ENCODE data around the gene SCAMP5. TPM values are rescaled to one million over a fixed set of nuclear protein-coding genes. Genes with fewer than 3 reads are reported as not detected.
A peak's percentile ranks its signal among the peaks of the same experiment; 100 is the strongest.

Gene SCAMP5, protein sequence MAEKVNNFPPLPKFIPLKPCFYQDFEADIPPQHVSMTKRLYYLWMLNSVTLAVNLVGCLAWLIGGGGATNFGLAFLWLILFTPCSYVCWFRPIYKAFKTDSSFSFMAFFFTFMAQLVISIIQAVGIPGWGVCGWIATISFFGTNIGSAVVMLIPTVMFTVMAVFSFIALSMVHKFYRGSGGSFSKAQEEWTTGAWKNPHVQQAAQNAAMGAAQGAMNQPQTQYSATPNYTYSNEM
- total RNA-seq (2016; rRNA removed; fragmentation: Illumina TruSeq; extraction: Trizol) = 31.1 and 34.3 TPM in 2 replicates
- 18.1 and 20.2 TPM in 2 replicates for total RNA-seq (2016; cell fraction: cytosol; rRNA removed; fragmentation: Illumina TruSeq; extraction: Trizol; ENCODE audit: low read depth)
- total RNA-seq (2016; cell fraction: insoluble cytoplasmic fraction; rRNA removed; fragmentation: Illumina TruSeq; extraction: Trizol) = 28.9 and 30.0 TPM in 2 replicates
- 51.8 and 60.3 TPM in 2 replicates for total RNA-seq (2016; cell fraction: membrane; rRNA removed; fragmentation: Illumina TruSeq; extraction: Trizol)
- total RNA-seq (2016; cell fraction: nucleus; rRNA removed; fragmentation: Illumina TruSeq; extraction: Trizol) = 18.6 and 23.6 TPM in 2 replicates
- polyA plus RNA-seq (2011; rRNA removed) = 49.0 and 58.1 TPM in 2 replicates
- 46.5 and 47.4 TPM in 2 replicates for polyA plus RNA-seq (2011; cell fraction: cytosol; rRNA removed)
- 39.9 and 45.6 TPM in 2 replicates for polyA plus RNA-seq (2011; cell fraction: nucleus; rRNA removed)
- 23.3 and 23.6 TPM in 2 replicates for polyA plus RNA-seq (2012)
- 30.8 and 37.6 TPM in 2 replicates for polyA plus RNA-seq (2016; cell fraction: cytosol; fragmentation: Illumina TruSeq; extraction: Trizol; ENCODE audit: low read depth)
- 43.3 and 47.6 TPM in 2 replicates for polyA plus RNA-seq (2016; cell fraction: insoluble cytoplasmic fraction; fragmentation: Illumina TruSeq; extraction: Trizol; ENCODE audit: low read depth)
- 77.2 and 78.4 TPM in 2 replicates for polyA plus RNA-seq (2016; cell fraction: membrane; fragmentation: Illumina TruSeq; extraction: Trizol; ENCODE audit: low read depth)
- polyA plus RNA-seq (2016; cell fraction: nucleus; fragmentation: Illumina TruSeq; extraction: Trizol; ENCODE audit: insufficient read depth, low read depth) = 46.8 and 52.7 TPM in 2 replicates
- 10.5 and 79.6 TPM in 2 replicates for polyA minus RNA-seq (2011; rRNA and poly(A)+ RNA removed; ENCODE audit: low replicate concordance)
- 15.0 and 19.5 TPM in 2 replicates for polyA minus RNA-seq (2011; cell fraction: cytosol; rRNA and poly(A)+ RNA removed)
- polyA minus RNA-seq (2011; cell fraction: nucleus; rRNA and poly(A)+ RNA removed) = 7.2 and 10.4 TPM in 2 replicates
- percentile 59 among the genes with signal in this experiment for Bru-seq, nascent RNA
- percentile 61 among the genes with signal in this experiment for BruChase-seq, experiment 1, labeled RNA remaining after a 6-hour chase
- percentile 62 among the genes with signal in this experiment for BruChase-seq, experiment 2, labeled RNA remaining after a 2-hour chase
- long read RNA-seq, experiment 1, transcript SCAMP5-205 (6 exons, 1,206 nt) = major isoform, 7 of 19 reads
- long read RNA-seq, experiment 1, partial matches to known transcripts = 10 of 19 reads
- long read RNA-seq, experiment 1, other reads (novel, unspliced or antisense) = 2 of 19 reads
- long read RNA-seq, experiment 2, transcript SCAMP5-205 (6 exons, 1,206 nt) = major isoform, 14 of 69 reads
- long read RNA-seq, experiment 2, transcript SCAMP5-202 (7 exons, 3,411 nt) = minor isoform, 5 of 69 reads
- long read RNA-seq, experiment 2, partial matches to known transcripts = 36 of 69 reads
- long read RNA-seq, experiment 2, other reads (novel, unspliced or antisense) = 13 of 69 reads

DNA sequence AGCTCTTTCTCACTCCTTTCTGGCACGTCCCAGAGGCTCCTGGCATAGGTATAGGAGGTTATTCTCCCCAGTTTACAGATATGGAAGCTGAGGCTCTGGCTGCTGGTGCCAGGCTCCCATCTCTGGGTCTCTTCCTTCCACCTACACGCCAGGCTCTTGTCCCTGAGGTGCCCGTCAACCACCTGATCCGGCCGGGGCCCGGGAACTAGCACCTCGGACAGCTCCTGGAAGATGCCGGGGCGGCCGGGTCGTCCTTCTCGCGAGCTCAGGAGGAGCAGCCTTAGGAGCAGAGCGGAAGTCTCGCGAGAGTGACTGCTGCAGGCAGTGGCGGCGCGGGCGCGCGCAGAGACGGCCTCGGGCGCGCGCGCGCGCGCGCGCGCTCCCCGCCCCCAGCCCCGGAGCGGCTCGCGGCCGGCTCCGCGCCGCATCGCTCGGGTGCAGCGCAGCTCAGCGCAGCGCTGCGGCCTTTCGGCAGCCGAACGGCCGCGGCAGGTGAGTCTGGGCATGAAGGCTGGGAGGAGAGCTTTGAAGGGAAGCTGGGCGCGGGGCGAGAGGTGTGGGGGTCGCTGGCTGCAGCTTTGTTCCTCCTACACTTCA lies at the start of gene SCAMP5:
TSS of gene SCAMP5 (plus strand) at position 382 of the 597 bp plus-strand sequence. CDS start 16,277 bp downstream, outside the sequence.
- WGBS (ENCODE audit: low lambda C conversion rate) = 1% methylated on average over 18 of the region's 58 CpGs
- CTCF ChIA-PET (ENCODE audit: low intra/inter-chr PET ratio, low total read pairs) = no interaction called here
- Histone ChIP-seq H3K9me3 (ENCODE audit: low read length) (no peaks in the 10 kb centered on the region), H3K27ac (ENCODE audit: extremely low read length, insufficient read depth, low read length) (peak within 1 kb of the TSS; percentile 71), H3K79me2 (ENCODE audit: insufficient read depth, low read length) (peaks cover 19% of the 10 kb centered on the region), H3K4me2 (ENCODE audit: low read depth, low read length) (peak within 1 kb of the TSS; percentile 96), H2AFZ (ENCODE audit: low read length) (peak within 1 kb of the TSS; percentile 50), H4K20me1 (ENCODE audit: insufficient read depth, low read length) (no peaks in the 10 kb centered on the region; the same call in 1 of the 2 replicates), H3K27me3 (ENCODE audit: control insufficient read depth in 1 of 2, insufficient read depth in 2 of 2, low read length in 2 of 2) (0 out of 5 replicates have a peak, but pooled peaks cover 0 to 3% of the 10 kb centered on the region in 2 experiments), H3K9ac (ENCODE audit: insufficient read depth, low read depth, low read length) (peak within 1 kb of the TSS; percentile 62), H3K36me3 (replicated peaks in 1 of 2; ENCODE audit: control insufficient read depth in 1 of 2, insufficient read depth in 2 of 2, low read length in 2 of 2) (no peaks in the 10 kb centered on the region), H3K4me3 (replicated peaks in 1 of 3; ENCODE audit: insufficient read depth in 1 of 3, low read depth in 2 of 3, low read length in 3 of 3) (peak within 1 kb of the TSS; percentile 79 to 96 (median 95)), H3K4me1 (ENCODE audit: insufficient read depth, low read length) (peaks cover 21% of the 10 kb centered on the region)
- POLR2A ChIA-PET = interaction anchor here (0.6 to 2.1 kb wide), 8 partner anchors 8 to 373 kb away, joined by 3 to 17 read pairs (median 5); partner anchors contain the start of genes COX5A, FAM219B, MAN2C1 and PPCDC
- FAIRE-seq (no peak), DNase-seq (ENCODE audit: low spot score) (peak; percentile 90), ATAC-seq (peak; percentile 76)
- intact Hi-C loops (cut with micrococcal nuclease; ENCODE audit: unreplicated experiment) (no loop called here), in situ Hi-C loops (cut with HindIII; ENCODE audit: extremely low pct_ligation_motif_present, low pct_unique_long_range_greater_than_20kb) (no loop called here)
- no TSS peak for BruUV-seq (replicated peaks)
- TF ChIP-seq ZNF782 (CRISPR knock-in tag; IDR thresholded peaks at IDR 0.05; ENCODE audit: borderline replicate concordance) = 0 out of 2 replicates have a peak, but pooled peaks have one; percentile 18
- 0 out of 2 replicates have a peak, but pooled peaks have one; percentile 85 for TF ChIP-seq SATB2 (CRISPR knock-in tag; IDR thresholded peaks at IDR 0.05)
- peak; percentile 97; the same call in 1 of the 2 replicates for TF ChIP-seq KLF6 (CRISPR knock-in tag; IDR thresholded peaks at IDR 0.05)
- TF ChIP-seq PAX8 (CRISPR knock-in tag; IDR thresholded peaks at IDR 0.05; ENCODE audit: borderline replicate concordance) = peak; percentile 69; the same call in 1 of the 2 replicates
- TF ChIP-seq ESRRA (CRISPR knock-in tag; IDR thresholded peaks at IDR 0.05; ENCODE audit: low read depth) = peak; percentile 35; the same call in 1 of the 2 replicates
- TF ChIP-seq HOXD1 (CRISPR knock-in tag; IDR thresholded peaks at IDR 0.05) = peak; percentile 80; the same call in 1 of the 2 replicates
- TF ChIP-seq, protein P1, sequence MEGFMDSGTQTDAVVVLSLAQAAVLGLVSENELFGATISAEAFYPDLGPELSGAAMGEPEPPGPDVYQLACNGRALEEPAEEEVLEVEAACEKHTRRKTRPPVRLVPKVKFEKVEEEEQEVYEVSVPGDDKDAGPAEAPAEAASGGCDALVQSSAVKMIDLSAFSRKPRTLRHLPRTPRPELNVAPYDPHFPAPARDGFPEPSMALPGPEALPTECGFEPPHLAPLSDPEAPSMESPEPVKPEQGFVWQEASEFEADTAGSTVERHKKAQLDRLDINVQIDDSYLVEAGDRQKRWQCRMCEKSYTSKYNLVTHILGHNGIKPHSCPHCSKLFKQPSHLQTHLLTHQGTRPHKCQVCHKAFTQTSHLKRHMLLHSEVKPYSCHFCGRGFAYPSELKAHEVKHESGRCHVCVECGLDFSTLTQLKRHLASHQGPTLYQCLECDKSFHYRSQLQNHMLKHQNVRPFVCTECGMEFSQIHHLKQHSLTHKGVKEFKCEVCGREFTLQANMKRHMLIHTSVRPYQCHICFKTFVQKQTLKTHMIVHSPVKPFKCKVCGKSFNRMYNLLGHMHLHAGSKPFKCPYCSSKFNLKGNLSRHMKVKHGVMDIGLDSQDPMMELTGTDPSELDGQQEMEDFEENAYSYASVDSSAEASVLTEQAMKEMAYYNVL (CRISPR knock-in tag; IDR thresholded peaks at IDR 0.05; ENCODE audit: borderline replicate concordance) = no peak
- TF ChIP-seq ZNF879 (CRISPR knock-in tag; IDR thresholded peaks at IDR 0.05) = 0 out of 2 replicates have a peak, but pooled peaks have one; percentile 10
- TF ChIP-seq, protein P2, sequence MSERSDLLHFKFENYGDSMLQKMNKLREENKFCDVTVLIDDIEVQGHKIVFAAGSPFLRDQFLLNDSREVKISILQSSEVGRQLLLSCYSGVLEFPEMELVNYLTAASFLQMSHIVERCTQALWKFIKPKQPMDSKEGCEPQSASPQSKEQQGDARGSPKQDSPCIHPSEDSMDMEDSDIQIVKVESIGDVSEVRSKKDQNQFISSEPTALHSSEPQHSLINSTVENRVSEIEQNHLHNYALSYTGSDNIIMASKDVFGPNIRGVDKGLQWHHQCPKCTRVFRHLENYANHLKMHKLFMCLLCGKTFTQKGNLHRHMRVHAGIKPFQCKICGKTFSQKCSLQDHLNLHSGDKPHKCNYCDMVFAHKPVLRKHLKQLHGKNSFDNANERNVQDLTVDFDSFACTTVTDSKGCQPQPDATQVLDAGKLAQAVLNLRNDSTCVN (CRISPR knock-in tag; IDR thresholded peaks at IDR 0.05; ENCODE audit: borderline replicate concordance) = peak; percentile 92
- TF ChIP-seq, protein P3, sequence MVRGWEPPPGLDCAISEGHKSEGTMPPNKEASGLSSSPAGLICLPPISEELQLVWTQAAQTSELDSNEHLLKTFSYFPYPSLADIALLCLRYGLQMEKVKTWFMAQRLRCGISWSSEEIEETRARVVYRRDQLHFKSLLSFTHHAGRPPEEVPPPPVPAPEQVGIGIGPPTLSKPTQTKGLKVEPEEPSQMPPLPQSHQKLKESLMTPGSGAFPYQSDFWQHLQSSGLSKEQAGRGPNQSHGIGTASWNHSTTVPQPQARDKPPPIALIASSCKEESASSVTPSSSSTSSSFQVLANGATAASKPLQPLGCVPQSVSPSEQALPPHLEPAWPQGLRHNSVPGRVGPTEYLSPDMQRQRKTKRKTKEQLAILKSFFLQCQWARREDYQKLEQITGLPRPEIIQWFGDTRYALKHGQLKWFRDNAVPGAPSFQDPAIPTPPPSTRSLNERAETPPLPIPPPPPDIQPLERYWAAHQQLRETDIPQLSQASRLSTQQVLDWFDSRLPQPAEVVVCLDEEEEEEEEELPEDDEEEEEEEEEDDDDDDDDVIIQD (CRISPR knock-in tag; IDR thresholded peaks at IDR 0.05; ENCODE audit: low read depth) = peak; percentile 25; the same call in 1 of the 2 replicates

Data from HepG2 (cell line).